ENCODE results near the gene HSBP1. TPM values are rescaled to one million over a fixed set of nuclear protein-coding genes. Genes with fewer than 3 reads are reported as not detected.
A peak's percentile ranks its signal among the peaks of the same experiment; 100 is the strongest.

Gene HSBP1
- total and polyA plus RNA-seq, 2 of the 13 experiments (the other 11 are each of a cell fraction or from before 2014, with no cell fraction given): 249 to 292 TPM

GRCh38 chr16:83807710-83808572, at the start of gene HSBP1 (continued):
- TF ChIP-seq ARID5B (CRISPR knock-in tag; IDR thresholded peaks at IDR 0.05) (peak; percentile 65; the same call in 1 of the 2 replicates), RELA (CRISPR knock-in tag; IDR thresholded peaks at IDR 0.05) (no peak), E2F1 (CRISPR knock-in tag; IDR thresholded peaks at IDR 0.05) (no peak; the same call in 1 of the 2 replicates), ZNF761 (CRISPR knock-in tag; conservative IDR thresholded peaks at IDR 0.05) (peak; percentile 71; the same call in 1 of the 2 replicates), MTF1 (CRISPR knock-in tag; IDR thresholded peaks at IDR 0.05) (no peak), GRHL1 (CRISPR knock-in tag; conservative IDR thresholded peaks at IDR 0.05) (no peak), ZNF451 (CRISPR knock-in tag; IDR thresholded peaks at IDR 0.05) (peak; percentile 96), ZBTB33 (CRISPR knock-in tag; IDR thresholded peaks at IDR 0.05) (no peak), TEF (CRISPR knock-in tag; IDR thresholded peaks at IDR 0.05) (no peak), BHLHE40 (IDR thresholded peaks at IDR 0.05; ENCODE audit: low read length) (no peak), KMT2B (CRISPR knock-in tag; IDR thresholded peaks at IDR 0.05) (peak; percentile 76; the same call in 1 of the 2 replicates), CREBL2 (CRISPR knock-in tag; IDR thresholded peaks at IDR 0.05; ENCODE audit: borderline replicate concordance) (no peak), ZNF280B (CRISPR knock-in tag; IDR thresholded peaks at IDR 0.05; ENCODE audit: borderline replicate concordance) (peak; percentile 42), MED1 (CRISPR knock-in tag; IDR thresholded peaks at IDR 0.05) (0 out of 2 replicates have a peak, but pooled peaks have one; percentile 41), HOXA5 (CRISPR knock-in tag; IDR thresholded peaks at IDR 0.05) (peak; percentile 65; the same call in 1 of the 2 replicates)
